SJCRH30 (cell line): ENCODE measurements around the gene MYLIP. TPM values are rescaled to one million over a fixed set of nuclear protein-coding genes. Genes with fewer than 3 reads are reported as not detected.
A peak's percentile ranks its signal among the peaks of the same experiment; 100 is the strongest.

Source experiments
- DNase-seq, 2 experiments: peaks; one replicate each; pipeline ENCODE4 v3.0.0-alpha.2; 2015 to 2020
- H3K27ac ChIP-seq: fragments of 250-450 bp; sonication (Bioruptor Pico); 2 replicates; pipeline ENCODE4 v1.5.1; 2020; ENCODE audit warnings: mild to moderate bottlenecking, moderate library complexity
- H3K27me3 ChIP-seq: fragments of 250-450 bp; sonication (Bioruptor Pico); 2 replicates; pipeline ENCODE4 v1.5.1; 2020; ENCODE audit warnings: mild to moderate bottlenecking, moderate library complexity
- H3K36me3 ChIP-seq: fragments of 250-450 bp; sonication (Bioruptor Pico); 2 replicates; pipeline ENCODE4 v1.5.1; 2020; ENCODE audit warnings: mild to moderate bottlenecking, moderate library complexity
- H3K4me1 ChIP-seq: fragments of 250-450 bp; sonication (Bioruptor Pico); 2 replicates; pipeline ENCODE4 v1.5.1; 2020; ENCODE audit warnings: mild to moderate bottlenecking, moderate library complexity
- H3K4me3 ChIP-seq: fragments of 250-450 bp; sonication (Bioruptor Pico); 2 replicates; pipeline ENCODE4 v1.5.1; 2020; ENCODE audit warnings: mild to moderate bottlenecking, moderate library complexity
- H3K9me3 ChIP-seq: fragments of 250-450 bp; sonication (Bioruptor Pico); replicated peaks from 2 replicates; pipeline ENCODE4 v1.5.1; 2020; ENCODE audit warnings: mild to moderate bottlenecking, moderate library complexity
- total RNA-seq: library from RNA; depleted of rRNA; stranded (reverse); fragments of >200 nt; shearing (Covaris generic); gene quantifications from 2 replicates; pipeline ENCODE4 v1.2.3, GENCODE V29; 2014; rRNA removed

The MYLIP gene
- total RNA-seq, 1 experiment from 2014 or later, result 36.3 TPM

DNA sequence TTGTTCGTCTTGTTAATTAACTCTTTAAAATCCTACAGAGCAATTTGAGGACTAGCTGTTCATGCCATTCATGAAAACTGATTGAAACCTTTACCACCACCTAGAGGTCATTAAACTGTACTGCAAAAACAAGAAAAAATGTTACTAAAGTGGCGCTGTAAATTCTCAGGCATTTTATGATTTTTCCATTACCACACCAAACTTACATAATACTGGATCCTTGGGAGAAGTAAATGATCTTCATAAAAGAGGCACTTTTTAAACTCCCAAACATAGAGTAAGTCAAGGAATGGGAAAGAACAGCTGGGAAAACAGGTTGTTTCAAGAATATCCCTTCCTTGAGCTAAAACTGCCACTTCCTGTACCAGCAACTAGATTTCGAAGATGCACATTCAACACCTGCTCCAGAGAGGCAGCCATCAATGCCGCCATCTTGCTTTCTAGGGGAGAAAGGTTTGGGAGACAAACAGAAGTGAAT lies 54.3 kb downstream of the MYLIP start:
- Histone ChIP-seq H3K4me1 (no peaks in the 10 kb centered on the region), H3K4me3 (no peak overlapping the region), H3K36me3 (no peaks in the 10 kb centered on the region), H3K27ac (no peak overlapping the region), H3K27me3 (no peaks in the 10 kb centered on the region), H3K9me3 (no peaks in the 10 kb centered on the region)
- peak in 1 of 2 experiments; percentile 62 for DNase-seq

DNA sequence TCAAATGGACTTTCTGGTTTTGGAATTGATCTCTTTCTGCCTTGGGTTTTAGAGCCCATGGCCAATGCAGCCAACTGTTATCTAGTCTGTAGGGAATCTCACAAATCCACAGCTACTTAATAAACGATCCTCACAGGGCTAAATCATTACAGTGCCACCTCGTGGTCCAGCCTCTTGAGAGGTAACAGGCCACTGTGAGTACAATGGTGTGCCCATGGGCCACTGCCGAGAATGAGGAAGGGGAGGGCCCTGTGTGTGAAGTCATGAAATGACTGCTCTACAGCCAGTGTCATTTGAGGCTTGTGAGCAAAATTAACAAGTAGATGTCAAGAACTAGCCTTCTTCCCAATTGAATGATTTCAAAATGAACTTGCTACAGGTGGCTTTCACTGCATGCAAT lies 55.2 kb downstream of the MYLIP start:
- Histone ChIP-seq H3K4me1 (no peaks in the 10 kb centered on the region), H3K36me3 (no peaks in the 10 kb centered on the region), H3K27me3 (no peaks in the 10 kb centered on the region), H3K27ac (no peak overlapping the region), H3K9me3 (no peaks in the 10 kb centered on the region), H3K4me3 (no peak overlapping the region)
- no peak for DNase-seq

DNA sequence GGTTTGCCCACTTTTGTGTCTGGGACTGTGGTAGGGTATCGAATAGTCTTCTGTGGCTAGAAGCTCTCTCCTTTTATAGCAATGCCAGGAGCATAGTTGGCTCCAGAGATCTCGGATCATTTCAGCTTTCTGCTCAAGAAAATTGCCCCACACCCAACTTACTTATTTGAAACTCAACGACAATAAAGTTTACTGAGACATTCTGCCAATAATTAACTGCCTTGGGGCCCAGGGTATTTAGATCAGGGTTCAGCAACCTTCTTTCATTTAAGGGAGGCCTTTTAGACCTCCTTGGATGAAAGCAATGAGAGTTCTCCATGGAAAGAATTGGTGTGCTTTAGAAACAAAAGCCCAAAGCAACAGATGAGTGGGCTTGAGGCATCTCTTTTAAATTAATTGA lies 55.7 kb downstream of the MYLIP start:
- H3K27me3 ChIP-seq, result no peaks in the 10 kb centered on the region
- no peak overlapping the region for H3K4me3 ChIP-seq
- H3K27ac ChIP-seq, result no peak overlapping the region
- no peaks in the 10 kb centered on the region for H3K9me3 ChIP-seq
- DNase-seq, result no peak
- no peaks in the 10 kb centered on the region for H3K36me3 ChIP-seq
- H3K4me1 ChIP-seq, result no peaks in the 10 kb centered on the region

DNA sequence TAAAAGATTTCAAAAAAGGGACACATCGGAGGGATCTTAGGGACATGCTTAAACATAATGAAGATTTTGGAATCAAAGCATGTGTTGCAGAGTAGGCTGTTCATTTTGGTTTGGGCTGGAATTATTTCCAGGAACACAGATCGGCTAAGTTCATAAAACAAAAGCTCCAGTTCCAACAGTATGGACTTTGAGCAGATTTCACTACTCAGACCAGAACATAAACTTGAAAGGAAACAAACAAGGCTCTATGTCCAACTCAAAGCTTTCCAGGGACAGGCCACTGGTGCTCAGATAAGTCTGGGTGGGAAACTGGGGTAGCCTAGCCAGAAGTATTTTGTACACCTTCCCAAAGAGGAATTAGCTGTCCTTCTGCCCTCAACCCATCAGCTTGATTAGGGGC lies 58.3 kb downstream of the MYLIP start:
- Histone ChIP-seq H3K27me3 (no peaks in the 10 kb centered on the region), H3K9me3 (no peaks in the 10 kb centered on the region), H3K27ac (no peak overlapping the region), H3K4me1 (no peaks in the 10 kb centered on the region), H3K36me3 (no peaks in the 10 kb centered on the region), H3K4me3 (no peak overlapping the region)
- DNase-seq, result no peak

DNA sequence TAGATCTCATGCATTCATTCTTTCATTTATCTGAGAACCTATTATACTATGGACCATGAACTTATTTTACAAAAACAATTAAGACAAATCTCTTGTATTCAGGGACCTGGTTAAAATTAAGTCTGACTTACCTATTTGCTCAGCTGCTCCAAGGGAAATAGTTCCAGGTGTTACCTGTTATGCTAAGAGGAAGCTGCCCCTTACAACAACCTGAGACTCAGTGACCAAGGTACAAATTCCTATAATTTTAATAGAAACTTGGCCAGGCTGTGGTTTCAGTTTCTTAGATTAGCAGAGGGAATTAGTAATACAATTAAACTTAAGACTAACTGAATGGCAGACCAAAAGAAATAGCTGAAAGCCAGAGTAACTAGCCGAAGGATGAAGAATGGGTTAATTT lies 61.3 kb downstream of the MYLIP start:
- DNase-seq, result no peak
- no peaks in the 10 kb centered on the region for H3K27me3 ChIP-seq
- no peaks in the 10 kb centered on the region for H3K9me3 ChIP-seq
- H3K4me3 ChIP-seq, result no peak overlapping the region
- H3K36me3 ChIP-seq, result no peaks in the 10 kb centered on the region
- H3K27ac ChIP-seq, result no peak overlapping the region
- no peaks in the 10 kb centered on the region for H3K4me1 ChIP-seq

DNA sequence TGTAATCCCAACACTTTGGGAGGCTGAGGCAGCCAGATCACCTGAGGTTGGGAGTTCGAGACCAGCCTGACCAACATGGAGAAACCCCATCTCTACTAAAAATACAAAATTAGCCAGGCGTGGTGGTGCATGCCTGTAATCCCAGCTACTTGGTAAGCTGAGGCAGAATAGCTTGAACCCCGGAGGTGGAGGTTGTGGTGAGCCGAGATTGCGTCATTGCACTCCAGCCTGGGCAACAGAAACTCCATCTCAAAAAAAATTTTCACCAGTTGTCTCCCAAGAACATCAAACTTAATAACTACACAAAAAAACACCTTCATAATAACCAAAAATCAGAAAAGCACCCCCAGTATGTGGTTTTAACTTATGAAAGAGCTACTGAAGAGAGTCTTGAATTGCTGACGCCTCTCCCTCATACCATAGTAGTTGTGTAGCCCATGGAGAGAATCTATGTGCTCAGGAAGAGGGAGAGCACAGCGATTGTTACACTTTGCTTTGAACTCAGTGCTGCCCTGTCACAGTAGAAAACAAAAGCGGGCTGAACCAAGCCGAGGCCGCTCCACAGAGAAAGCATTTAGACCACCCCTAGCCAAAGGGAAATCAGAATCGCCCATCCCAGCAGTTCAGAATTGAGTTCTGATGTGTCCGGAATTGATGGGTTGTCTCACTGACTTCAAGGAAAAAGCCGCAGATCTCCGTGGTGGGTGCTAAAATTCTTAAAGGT lies 67.5 kb downstream of the MYLIP start:
- no peak overlapping the region for H3K27ac ChIP-seq
- no peaks in the 10 kb centered on the region for H3K4me1 ChIP-seq
- no peaks in the 10 kb centered on the region for H3K36me3 ChIP-seq
- H3K4me3 ChIP-seq, result no peak overlapping the region
- no peaks in the 10 kb centered on the region for H3K9me3 ChIP-seq
- no peaks in the 10 kb centered on the region for H3K27me3 ChIP-seq
- DNase-seq, result no peak

DNA sequence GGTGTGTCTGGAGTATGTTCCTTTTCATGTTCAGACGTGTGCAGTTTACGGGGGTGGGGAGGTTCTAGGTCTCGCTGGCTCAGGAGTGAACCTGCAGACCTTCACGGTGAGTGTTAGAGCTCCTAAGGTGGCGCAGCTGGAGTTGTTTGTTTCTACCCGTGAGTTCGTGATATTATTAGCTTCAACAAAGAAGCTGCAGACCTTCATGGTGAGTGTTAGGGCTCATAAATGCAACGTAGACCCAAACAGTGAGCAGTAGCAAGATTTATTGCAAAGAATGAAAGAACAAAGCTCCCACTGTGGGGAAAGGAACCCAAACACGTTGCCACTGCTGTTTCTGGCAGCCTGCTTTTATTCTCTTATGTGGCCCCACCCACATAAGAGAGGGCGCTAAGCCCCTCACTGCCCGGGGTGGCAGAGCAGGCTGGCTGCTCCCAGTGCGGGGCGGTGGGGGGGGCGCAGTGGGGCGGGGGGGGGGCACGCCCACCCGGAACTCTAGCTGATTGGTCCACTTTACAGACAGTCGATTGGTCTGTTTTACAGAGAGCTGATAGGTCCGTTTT lies 68.2 kb downstream of the MYLIP start:
- DNase-seq, result no peak
- no peaks in the 10 kb centered on the region for H3K4me1 ChIP-seq
- H3K36me3 ChIP-seq, result no peaks in the 10 kb centered on the region
- H3K9me3 ChIP-seq, result no peaks in the 10 kb centered on the region
- no peak overlapping the region for H3K4me3 ChIP-seq
- H3K27me3 ChIP-seq, result no peaks in the 10 kb centered on the region
- no peak overlapping the region for H3K27ac ChIP-seq

Other genes starting within 250 kb of the MYLIP start
- 28.7 and 29.3 TPM in 2 replicates for gene GMPR, start 109.5 kb downstream of the MYLIP start, total RNA-seq